SH-SY5Y (cell line): Measurements from ENCODE around the gene DVL1.

ENCODE experiments used
- GATA2 ChIP-seq: IDR thresholded peaks from 2 replicates; pipeline ENCODE4 v1.6.1; 2011; ENCODE audit warnings: mild to moderate bottlenecking, low read depth, low read length
- GATA3 ChIP-seq: IDR thresholded peaks from 2 replicates; pipeline ENCODE4 v1.6.1; 2011; ENCODE audit warnings: low read depth, mild to moderate bottlenecking, low read length, moderate library complexity

DNA sequence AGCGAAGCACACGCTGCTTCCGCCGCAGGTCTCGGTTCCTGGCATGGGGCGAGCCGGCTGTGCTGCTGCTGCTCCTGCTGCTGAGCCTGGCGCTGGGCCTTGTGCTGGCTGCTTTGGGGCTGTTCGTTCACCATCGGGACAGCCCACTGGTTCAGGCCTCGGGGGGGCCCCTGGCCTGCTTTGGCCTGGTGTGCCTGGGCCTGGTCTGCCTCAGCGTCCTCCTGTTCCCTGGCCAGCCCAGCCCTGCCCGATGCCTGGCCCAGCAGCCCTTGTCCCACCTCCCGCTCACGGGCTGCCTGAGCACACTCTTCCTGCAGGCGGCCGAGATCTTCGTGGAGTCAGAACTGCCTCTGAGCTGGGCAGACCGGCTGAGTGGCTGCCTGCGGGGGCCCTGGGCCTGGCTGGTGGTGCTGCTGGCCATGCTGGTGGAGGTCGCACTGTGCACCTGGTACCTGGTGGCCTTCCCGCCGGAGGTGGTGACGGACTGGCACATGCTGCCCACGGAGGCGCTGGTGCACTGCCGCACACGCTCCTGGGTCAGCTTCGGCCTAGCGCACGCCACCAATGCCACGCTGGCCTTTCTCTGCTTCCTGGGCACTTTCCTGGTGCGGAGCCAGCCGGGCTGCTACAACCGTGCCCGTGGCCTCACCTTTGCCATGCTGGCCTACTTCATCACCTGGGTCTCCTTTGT is 15.5 kb downstream of the DVL1 start:
- no peak for TF ChIP-seq GATA2
- no peak for TF ChIP-seq GATA3
